ENCODE results near the gene MTHFR. TPM values are rescaled to one million over a fixed set of nuclear protein-coding genes. Genes with fewer than 3 reads are reported as not detected.
A peak's percentile ranks its signal among the peaks of the same experiment; 100 is the strongest.

The MTHFR gene
- polyA plus RNA-seq, 1 donor from 2014 or later: 14.3 TPM

- Mint-ChIP-seq H3K27ac (peak overlapping the region in 1 of 3 donors; percentile 76), H3K4me3 (no peak overlapping the region), H3K27me3 (no peaks in the 10 kb centered on the region), H3K36me3 (peaks cover 5% of the 10 kb centered on the region), H3K4me1 (peaks cover 11 to 19% (median 18%) of the 10 kb centered on the region in 3 donors), H3K9me3 (no peaks in the 10 kb centered on the region)
Observed at GRCh38 chr1:11838349-11839272, 32.8 kb upstream of the MTHFR start.

- Mint-ChIP-seq H3K4me1 (peaks cover 8 to 18% (median 17%) of the 10 kb centered on the region in 3 donors), H3K9me3 (no peaks in the 10 kb centered on the region), H3K4me3 (no peak overlapping the region), H3K27me3 (no peaks in the 10 kb centered on the region), H3K36me3 (peaks cover 5% of the 10 kb centered on the region), H3K27ac (no peak overlapping the region)
Observed at GRCh38 chr1:11837767-11838348, 32.1 kb upstream of the MTHFR start.

- H3K9me3 Mint-ChIP-seq: no peaks in the 10 kb centered on the region
- no peaks in the 10 kb centered on the region for H3K27me3 Mint-ChIP-seq
- peaks cover 5 to 12% (median 11%) of the 10 kb centered on the region in 3 donors for H3K4me1 Mint-ChIP-seq
- no peak overlapping the region for H3K4me3 Mint-ChIP-seq
- H3K27ac Mint-ChIP-seq: no peak overlapping the region
- peaks cover 7% of the 10 kb centered on the region for H3K36me3 Mint-ChIP-seq
Observed at GRCh38 chr1:11836955-11837766, 31.4 kb upstream of the MTHFR start.

GRCh38 chr1:11835441-11836225 lies 29.9 kb upstream of the MTHFR start:
- Mint-ChIP-seq H3K27me3 (no peaks in the 10 kb centered on the region), H3K4me1 (peaks cover 4 to 5% (median 5%) of the 10 kb centered on the region in 3 donors), H3K9me3 (no peaks in the 10 kb centered on the region), H3K4me3 (no peak overlapping the region), H3K27ac (no peak overlapping the region), H3K36me3 (peaks cover 7% of the 10 kb centered on the region)

GRCh38 chr1:11833900-11834299 lies 28.1 kb upstream of the MTHFR start:
- no peaks in the 10 kb centered on the region for H3K27me3 Mint-ChIP-seq
- H3K4me3 Mint-ChIP-seq: no peak overlapping the region
- H3K36me3 Mint-ChIP-seq: peaks cover 7% of the 10 kb centered on the region
- no peaks in the 10 kb centered on the region for H3K9me3 Mint-ChIP-seq
- H3K4me1 Mint-ChIP-seq: peaks cover 4 to 5% (median 5%) of the 10 kb centered on the region in 3 donors
- no peak overlapping the region for H3K27ac Mint-ChIP-seq

GRCh38 chr1:11833497-11833896 lies 27.7 kb upstream of the MTHFR start:
- peaks cover under 1 to 2% (median 1%) of the 10 kb centered on the region in 3 donors for H3K4me1 Mint-ChIP-seq
- no peaks in the 10 kb centered on the region for H3K9me3 Mint-ChIP-seq
- H3K27ac Mint-ChIP-seq: no peak overlapping the region
- no peak overlapping the region for H3K4me3 Mint-ChIP-seq
- H3K27me3 Mint-ChIP-seq: no peaks in the 10 kb centered on the region
- H3K36me3 Mint-ChIP-seq: peaks cover 7% of the 10 kb centered on the region

GRCh38 chr1:11831945-11832725 lies 26.4 kb upstream of the MTHFR start:
- H3K4me1 Mint-ChIP-seq: peaks cover 0 to 2% (median 0%) of the 10 kb centered on the region in 3 donors
- H3K27me3 Mint-ChIP-seq: no peaks in the 10 kb centered on the region
- no peak overlapping the region for H3K27ac Mint-ChIP-seq
- H3K4me3 Mint-ChIP-seq: no peak overlapping the region
- peaks cover 7% of the 10 kb centered on the region for H3K36me3 Mint-ChIP-seq
- H3K9me3 Mint-ChIP-seq: no peaks in the 10 kb centered on the region

GRCh38 chr1:11828511-11828910 lies 22.7 kb upstream of the MTHFR start:
- Mint-ChIP-seq H3K4me3 (no peak overlapping the region), H3K27ac (no peak overlapping the region), H3K4me1 (no peaks in the 10 kb centered on the region), H3K9me3 (no peaks in the 10 kb centered on the region), H3K27me3 (no peaks in the 10 kb centered on the region), H3K36me3 (peaks cover 2% of the 10 kb centered on the region)

GRCh38 chr1:11826946-11827345 lies 21.2 kb upstream of the MTHFR start:
- no peaks in the 10 kb centered on the region for H3K9me3 Mint-ChIP-seq
- H3K27ac Mint-ChIP-seq: no peak overlapping the region
- no peaks in the 10 kb centered on the region for H3K27me3 Mint-ChIP-seq
- no peaks in the 10 kb centered on the region for H3K36me3 Mint-ChIP-seq
- H3K4me3 Mint-ChIP-seq: peak overlapping the region in 1 of 4 donors; percentile 12
- H3K4me1 Mint-ChIP-seq: no peaks in the 10 kb centered on the region

- H3K27me3 Mint-ChIP-seq: no peaks in the 10 kb centered on the region
Observed at GRCh38 chr1:11825131-11825530, 19.4 kb upstream of the MTHFR start.

GRCh38 chr1:11823366-11824137 lies 17.8 kb upstream of the MTHFR start:
- Mint-ChIP-seq H3K9me3 (no peaks in the 10 kb centered on the region), H3K27ac (no peak overlapping the region), H3K36me3 (no peaks in the 10 kb centered on the region), H3K27me3 (no peaks in the 10 kb centered on the region), H3K4me1 (peaks cover 0 to 5% (median 1%) of the 10 kb centered on the region in 3 donors), H3K4me3 (no peak overlapping the region)

More at GRCh38 chr1:11825131-11825530, 19.4 kb upstream of the MTHFR start:
- H3K9me3 Mint-ChIP-seq: no peaks in the 10 kb centered on the region
- no peak overlapping the region for H3K27ac Mint-ChIP-seq
- H3K36me3 Mint-ChIP-seq: no peaks in the 10 kb centered on the region
- H3K4me1 Mint-ChIP-seq: peaks cover 0 to 5% (median 0%) of the 10 kb centered on the region in 3 donors
- no peak overlapping the region for H3K4me3 Mint-ChIP-seq

GRCh38 chr1:11822091-11822490 lies 16.3 kb upstream of the MTHFR start:
- Mint-ChIP-seq H3K27ac (no peak overlapping the region), H3K9me3 (no peaks in the 10 kb centered on the region), H3K4me1 (peaks cover 0 to 5% (median 1%) of the 10 kb centered on the region in 3 donors), H3K27me3 (no peaks in the 10 kb centered on the region), H3K36me3 (no peaks in the 10 kb centered on the region), H3K4me3 (no peak overlapping the region)

- peaks cover 3% of the 10 kb centered on the region for H3K36me3 Mint-ChIP-seq
- H3K27ac Mint-ChIP-seq: peak overlapping the region; percentile 57 to 98 (median 84)
- no peaks in the 10 kb centered on the region for H3K27me3 Mint-ChIP-seq
- H3K4me1 Mint-ChIP-seq: peaks cover 13 to 20% (median 14%) of the 10 kb centered on the region in 3 donors
- no peak overlapping the region for H3K4me3 Mint-ChIP-seq
- H3K9me3 Mint-ChIP-seq: no peaks in the 10 kb centered on the region
Observed at GRCh38 chr1:11817192-11817591, 11.4 kb upstream of the MTHFR start.
